HepG2 (cell line): ENCODE results near the gene FAM170A. TPM values are rescaled to one million over a fixed set of nuclear protein-coding genes. Genes with fewer than 3 reads are reported as not detected.

Experiments
- ATAC-seq: fragments of 200-7000 bp; cut with Tn5 transposase; 3 replicates; pipeline ENCODE4 v1.9.1; 2020; ENCODE audit warnings: mild to moderate bottlenecking, moderate library complexity
- BruUV-seq: library from RNA; stranded (reverse); fragments of 400-500 nt; replicated peaks from 2 replicates; lab custom pipeline; 2021; lab: Mats Ljungman, UMichigan
- CTCF ChIA-PET: fragments of 300-600 bp; formaldehyde crosslinking; extraction: SDS; loops from one replicate; lab custom pipeline; 2021; ENCODE audit warnings: low total read pairs, inconsistent platforms, low intra/inter-chr PET ratio; lab: Yijun Ruan, JAX
- POLR2A ChIA-PET: fragments of 350-600 bp; sonication (Branson Sonifier 250); formaldehyde crosslinking; loops from one replicate; lab custom pipeline; 2020; ENCODE audit warnings: antibody characterized with exemption, inconsistent platforms; lab: Yijun Ruan, JAX
- DNase-seq: peaks from one replicate; pipeline ENCODE4 v3.0.0-alpha.2; 2015; ENCODE audit warnings: low spot score
- FAIRE-seq: peaks from 3 replicates; lab custom pipeline; 2011; peaks lifted over from hg19 to GRCh38; lab: Jason Lieb, UNC
- H2AFZ ChIP-seq: one replicate; pipeline ENCODE4 v1.6.1; 2011; ENCODE audit warnings: low read length, inconsistent platforms
- H3K27ac ChIP-seq: fragments of 300-600 bp; 3 replicates; pipeline ENCODE4 v1.8.0; 2011; ENCODE audit warnings: mixed run types, mild to moderate bottlenecking, mixed read lengths, low read length, inconsistent platforms; ENCODE audit not compliant: insufficient read depth; ENCODE audit errors: extremely low read length
- H3K27me3 ChIP-seq, 2 experiments: fragments of 200-600 bp in 1 of 2; 2 replicates in 1 of 2; 3 replicates in 1 of 2; pipeline versions ENCODE4 v1.6.0 to v1.8.0; 2011; ENCODE audit warnings: low read length in 2 of 2, mild to moderate bottlenecking in 2 of 2, moderate library complexity in 2 of 2, inconsistent platforms in 1 of 2; ENCODE audit not compliant: insufficient read depth in 2 of 2, control insufficient read depth in 1 of 2
- H3K36me3 ChIP-seq, 2 experiments: fragments of 200-600 bp in 1 of 2; replicated peaks in 1 of 2; 2 replicates in 1 of 2; 3 replicates in 1 of 2; pipeline versions ENCODE4 v1.5.1 to v1.8.0; 2011; ENCODE audit warnings: low read length in 2 of 2, inconsistent platforms in 1 of 2; ENCODE audit not compliant: insufficient read depth in 2 of 2, control insufficient read depth in 1 of 2
- H3K4me1 ChIP-seq: 2 replicates; pipeline ENCODE4 v1.5.1; 2012; ENCODE audit warnings: low read length, inconsistent platforms; ENCODE audit not compliant: insufficient read depth
- H3K4me2 ChIP-seq: 2 replicates; pipeline ENCODE4 v1.6.0; 2011; ENCODE audit warnings: low read depth, low read length, inconsistent platforms
- H3K4me3 ChIP-seq, 3 experiments: fragments of 200-600 bp in 1 of 3; sonication (generic), shearing (Covaris generic) in 1 of 3; replicated peaks in 1 of 3; 2 replicates each; pipeline ENCODE4 v1.5.1; 2011 to 2016; ENCODE audit warnings: low read length in 3 of 3, inconsistent platforms in 2 of 3, low read depth in 2 of 3, mild to moderate bottlenecking in 2 of 3, control low read depth in 1 of 3, mixed read lengths in 1 of 3; ENCODE audit not compliant: insufficient read depth in 1 of 3
- H3K79me2 ChIP-seq: one replicate; pipeline ENCODE4 v1.6.1; 2011; ENCODE audit warnings: low read length, inconsistent platforms; ENCODE audit not compliant: insufficient read depth
- H3K9ac ChIP-seq: 2 replicates; pipeline ENCODE4 v1.6.0; 2011; ENCODE audit warnings: mild to moderate bottlenecking, low read depth, low read length, inconsistent platforms; ENCODE audit not compliant: insufficient read depth
- H3K9me3 ChIP-seq: 2 replicates; pipeline ENCODE4 v1.5.1; 2012; ENCODE audit warnings: mild to moderate bottlenecking, low read length
- H4K20me1 ChIP-seq: 2 replicates; pipeline ENCODE4 v1.6.0; 2011; ENCODE audit warnings: inconsistent platforms, mild to moderate bottlenecking, low read length, moderate library complexity; ENCODE audit not compliant: insufficient read depth
- CENPX ChIP-seq: sonication (generic); formaldehyde crosslinking; IDR thresholded peaks from 2 replicates; pipeline ENCODE4 v1.9.0; 2021; ENCODE audit warnings: mild to moderate bottlenecking, missing genetic modification reagents, moderate library complexity
- CSRNP2 ChIP-seq: sonication (generic); formaldehyde crosslinking; conservative IDR thresholded peaks from 2 replicates; pipeline ENCODE4 v1.8.0; 2022; ENCODE audit warnings: low read depth, missing genetic modification reagents
- MAFK ChIP-seq, 2 experiments: IDR thresholded peaks in 1 of 2; conservative IDR thresholded peaks in 1 of 2; 2 replicates each; pipeline ENCODE4 v1.6.1; 2011; ENCODE audit warnings: improper control_type of control experiment in 2 of 2, low read length in 2 of 2
- PHB2 ChIP-seq: fragments of 450-650 bp; IDR thresholded peaks from 2 replicates; pipeline ENCODE4 v1.6.1; 2018; ENCODE audit not compliant: partially characterized antibody
- PITX1 ChIP-seq: sonication (generic); formaldehyde crosslinking; IDR thresholded peaks from 2 replicates; pipeline ENCODE4 v1.5.1; 2020; ENCODE audit warnings: mild to moderate bottlenecking, missing genetic modification reagents
- PLRG1 ChIP-seq: fragments of 450-650 bp; conservative IDR thresholded peaks from 2 replicates; pipeline ENCODE4 v1.6.1; 2016
- PTBP1 ChIP-seq: fragments of 200-400 bp; formaldehyde crosslinking; IDR thresholded peaks from 2 replicates; pipeline ENCODE4 v1.6.1; 2018; ENCODE audit warnings: low read length, low read depth; ENCODE audit not compliant: poor library complexity, severe bottlenecking
- RFX1 ChIP-seq: fragments of 450-650 bp; IDR thresholded peaks from 2 replicates; pipeline ENCODE4 v1.6.1; 2017
- SOX13 ChIP-seq, 3 experiments: fragments of 450-650 bp in 1 of 3; sonication (generic) in 1 of 3; formaldehyde crosslinking in 1 of 3; IDR thresholded peaks in 2 of 3; conservative IDR thresholded peaks in 1 of 3; 2 replicates each; pipeline versions ENCODE4 v1.5.0 to v1.6.1; 2016 to 2020; ENCODE audit warnings: antibody characterized with exemption in 1 of 3, mild to moderate bottlenecking in 1 of 3, missing compliant biosample characterization in 1 of 3, missing genetic modification reagents in 1 of 3, moderate library complexity in 1 of 3
- TSC22D2 ChIP-seq: sonication (generic); formaldehyde crosslinking; IDR thresholded peaks from 2 replicates; pipeline ENCODE4 v1.5.1; 2020; ENCODE audit warnings: missing genetic modification reagents, mild to moderate bottlenecking, borderline replicate concordance
- ZFAT ChIP-seq: sonication (generic); formaldehyde crosslinking; conservative IDR thresholded peaks from 2 replicates; pipeline ENCODE4 v1.8.1; 2023; ENCODE audit warnings: missing genetic modification reagents, inconsistent platforms
- ZNF724P ChIP-seq: sonication (generic); formaldehyde crosslinking; IDR thresholded peaks from 2 replicates; pipeline ENCODE4 v1.8.0; 2022; ENCODE audit warnings: missing genetic modification reagents, borderline replicate concordance
- ZNF75D ChIP-seq: sonication (generic); formaldehyde crosslinking; IDR thresholded peaks from 2 replicates; pipeline ENCODE4 v1.8.1; 2023; ENCODE audit warnings: missing genetic modification reagents, mild to moderate bottlenecking, borderline replicate concordance
- ZNF879 ChIP-seq: sonication (generic); formaldehyde crosslinking; IDR thresholded peaks from 2 replicates; pipeline ENCODE4 v1.8.1; 2023; ENCODE audit warnings: missing genetic modification reagents
- WGBS: methylation state at CpG from one replicate; pipeline ENCODE4 v1.1.6; 2017; ENCODE audit warnings: low lambda C conversion rate; 5-methylcytosine and 5-hydroxymethylcytosine counted together
- in situ Hi-C: cut with HindIII; loops from 2 replicates; pipeline ENCODE4 v1.10.0; 2017; ENCODE audit warnings: low pct_unique_long_range_greater_than_20kb; ENCODE audit not compliant: extremely low pct_ligation_motif_present
- intact Hi-C: fragments of 100-400 bp; cut with micrococcal nuclease; formaldehyde crosslinking; loops from one replicate; pipeline ENCODE4 v1.10.0; 2022; ENCODE audit not compliant: unreplicated experiment
- polyA plus RNA-seq, 8 experiments: library from polyadenylated mRNA; depleted of rRNA in 3 of 8; stranded (reverse) in 7 of 8; unstranded in 1 of 8; fragments of >200 nt; fragmentation: Illumina TruSeq in 4 of 8; extraction: Trizol in 4 of 8; gene quantifications; 2 replicates each; pipeline versions ENCODE4 v1.2.1 to v1.2.3, GENCODE V29; 2011 to 2016; ENCODE audit warnings: low read depth in 4 of 8, missing spikeins in 1 of 8, mixed read lengths in 1 of 8; ENCODE audit not compliant: insufficient read depth in 1 of 8
- total RNA-seq, 5 experiments: library from RNA; depleted of rRNA; stranded (reverse); fragments of >200 nt; fragmentation: Illumina TruSeq; extraction: Trizol; gene quantifications; 2 replicates each; pipeline ENCODE4 v1.2.3, GENCODE V29; 2016; ENCODE audit warnings: low read depth in 1 of 5
- TF ChIP-seq, protein P1 (sequence below): fragments of 450-650 bp; IDR thresholded peaks from 2 replicates; pipeline ENCODE4 v1.6.1; 2017

Gene FAM170A
- total and polyA plus RNA-seq, 2 of the 13 experiments (the other 11 are each of a cell fraction or from before 2014, with no cell fraction given) = 0.09 TPM; not detected in 1

GRCh38 chr5:119626086-119626485 is 3.3 kb upstream of the FAM170A start:
- no peaks in the 10 kb centered on the region; a peak in 1 of 5 replicates for H3K27me3 ChIP-seq
- TF ChIP-seq, protein P1, sequence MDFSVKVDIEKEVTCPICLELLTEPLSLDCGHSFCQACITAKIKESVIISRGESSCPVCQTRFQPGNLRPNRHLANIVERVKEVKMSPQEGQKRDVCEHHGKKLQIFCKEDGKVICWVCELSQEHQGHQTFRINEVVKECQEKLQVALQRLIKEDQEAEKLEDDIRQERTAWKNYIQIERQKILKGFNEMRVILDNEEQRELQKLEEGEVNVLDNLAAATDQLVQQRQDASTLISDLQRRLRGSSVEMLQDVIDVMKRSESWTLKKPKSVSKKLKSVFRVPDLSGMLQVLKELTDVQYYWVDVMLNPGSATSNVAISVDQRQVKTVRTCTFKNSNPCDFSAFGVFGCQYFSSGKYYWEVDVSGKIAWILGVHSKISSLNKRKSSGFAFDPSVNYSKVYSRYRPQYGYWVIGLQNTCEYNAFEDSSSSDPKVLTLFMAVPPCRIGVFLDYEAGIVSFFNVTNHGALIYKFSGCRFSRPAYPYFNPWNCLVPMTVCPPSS = no peak
- no peak for TF ChIP-seq ZNF879 (CRISPR knock-in tag)
- CTCF ChIA-PET = no interaction called here
- H3K36me3 ChIP-seq = no peaks in the 10 kb centered on the region
- H3K79me2 ChIP-seq = no peaks in the 10 kb centered on the region
- H4K20me1 ChIP-seq = no peaks in the 10 kb centered on the region
- no peaks in the 10 kb centered on the region for H3K4me1 ChIP-seq
- H3K9ac ChIP-seq = no peak overlapping the region
- no peak for DNase-seq
- intact Hi-C loops = no loop called here
- H3K4me2 ChIP-seq = no peak overlapping the region
- H2AFZ ChIP-seq = no peak overlapping the region
- no peak overlapping the region for H3K27ac ChIP-seq
- no peak overlapping the region for H3K4me3 ChIP-seq
- BruUV-seq = no TSS peak
- H3K9me3 ChIP-seq = no peaks in the 10 kb centered on the region
- FAIRE-seq = no peak
- in situ Hi-C loops = no loop called here
- WGBS = 2% methylated on average over 2 of the region's 2 CpGs
- ATAC-seq = no peak
- POLR2A ChIA-PET = no interaction called here

GRCh38 chr5:119630752-119631440 is 1.5 kb downstream of the FAM170A start:
- H3K4me3 ChIP-seq = no peak overlapping the region
- 23% methylated on average over 9 of the region's 9 CpGs for WGBS
- no peak overlapping the region for H3K27ac ChIP-seq
- no peak overlapping the region for H3K9ac ChIP-seq
- POLR2A ChIA-PET = no interaction called here
- ATAC-seq (no peak), DNase-seq (no peak), FAIRE-seq (no peak)
- no peaks in the 10 kb centered on the region for H3K4me1 ChIP-seq
- no peaks in the 10 kb centered on the region for H3K79me2 ChIP-seq
- no peak for TF ChIP-seq RFX1
- no peak for TF ChIP-seq MAFK (conservative IDR thresholded peaks at IDR 0.05 in 1 of 2, IDR thresholded peaks at IDR 0.05 in 1 of 2; ENCODE audit: low read length in 2 of 2)
- no peak for TF ChIP-seq CSRNP2 (CRISPR knock-in tag)
- no peak for TF ChIP-seq ZFAT (CRISPR knock-in tag)
- no peak for TF ChIP-seq ZNF724P (CRISPR knock-in tag)
- no peak for TF ChIP-seq ZNF75D
- TF ChIP-seq PLRG1 = no peak
- TF ChIP-seq PTBP1 = no peak
- TF ChIP-seq PHB2 = no peak
- TF ChIP-seq TSC22D2 (CRISPR knock-in tag) = no peak
- TF ChIP-seq CENPX (CRISPR knock-in tag) = no peak
- TF ChIP-seq PITX1 = no peak
- no peak for TF ChIP-seq SOX13 (IDR thresholded peaks at IDR 0.05)
- no peak for TF ChIP-seq SOX13 (CRISPR knock-in tag; conservative IDR thresholded peaks at IDR 0.05 in 1 of 2, IDR thresholded peaks at IDR 0.05 in 1 of 2)
- H3K9me3 ChIP-seq = no peaks in the 10 kb centered on the region
- H2AFZ ChIP-seq = no peak overlapping the region
- no TSS peak for BruUV-seq
- CTCF ChIA-PET = no interaction called here
- in situ Hi-C loops = no loop called here
- peaks cover 0 to 6% of the 10 kb centered on the region in 2 experiments; a peak in 1 of 5 replicates for H3K27me3 ChIP-seq
- H3K4me2 ChIP-seq = no peak overlapping the region
- H4K20me1 ChIP-seq = no peaks in the 10 kb centered on the region
- H3K36me3 ChIP-seq = no peaks in the 10 kb centered on the region
- intact Hi-C loops = no loop called here
